ENCODE results near the gene SDHAF3.
"Not testable (repeated sequence)": the region's sequence is repeated elsewhere in the genome, so short reads cannot be mapped to it uniquely, and the experiment has no call there.

Gene SDHAF3

DNA sequence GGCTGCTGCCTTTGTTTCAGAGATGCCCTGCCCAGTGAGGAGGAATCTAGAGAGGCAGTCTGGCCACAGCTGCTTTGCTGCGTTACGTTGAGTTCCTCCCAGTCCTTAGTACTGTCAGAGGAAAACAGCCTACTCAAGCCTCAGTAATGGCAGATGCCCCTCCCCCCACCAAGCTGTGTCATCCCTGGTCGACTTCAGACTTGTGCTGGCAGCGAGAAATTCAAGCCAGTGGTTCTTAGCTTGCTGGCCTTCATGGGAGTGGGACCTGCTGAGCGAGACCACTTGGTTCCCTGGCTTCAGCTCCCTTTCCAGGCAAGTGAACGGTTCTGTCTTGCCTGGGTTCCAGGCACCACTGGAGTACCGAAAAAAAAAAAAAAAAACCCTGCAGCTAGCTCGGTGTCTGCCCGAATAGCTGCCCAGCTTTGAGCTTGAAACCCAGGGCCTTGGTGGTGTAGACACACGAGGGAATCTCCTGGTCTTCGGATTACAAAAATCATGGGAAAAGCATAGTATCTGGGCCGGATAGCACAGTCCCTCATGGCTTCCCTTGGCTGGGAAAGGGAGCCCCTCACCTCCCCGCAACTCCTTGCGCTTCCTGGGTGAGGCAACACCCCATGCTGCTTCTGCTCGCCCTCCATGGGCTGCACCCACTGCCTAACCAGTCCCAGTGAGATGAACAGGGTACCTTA lies 9.1 kb downstream of the SDHAF3 start:
- no peak for DNase-seq (ENCODE audit: low spot score)

DNA sequence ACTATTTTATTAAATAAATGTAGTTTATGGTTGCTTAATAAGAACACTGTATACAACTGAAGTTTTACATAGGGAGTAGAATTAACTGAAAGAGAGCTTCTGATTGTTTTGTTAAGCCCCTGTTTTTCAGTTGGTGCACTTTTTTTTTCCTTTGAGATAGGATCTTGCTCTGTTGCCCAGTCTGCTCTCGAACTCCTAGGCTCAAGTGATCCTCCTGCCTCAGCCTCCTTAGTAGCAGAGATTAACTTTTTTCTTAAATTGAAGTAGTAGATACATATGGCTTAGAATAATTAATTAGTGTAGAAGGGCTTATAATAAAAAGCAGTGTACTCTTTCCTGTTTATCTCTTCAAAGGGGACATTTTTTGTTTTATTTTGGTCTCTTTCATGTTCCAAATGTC lies 11.2 kb downstream of the SDHAF3 start:
- DNase-seq (ENCODE audit: low spot score), result no peak

GRCh38 chr7:97130417-97131139 lies 13.1 kb downstream of the SDHAF3 start:
- no peak for DNase-seq (ENCODE audit: low spot score)

- no peak for DNase-seq (ENCODE audit: low spot score)
These were observed 15.7 kb downstream of the SDHAF3 start for GRCh38 chr7:97133159-97133558.

DNA sequence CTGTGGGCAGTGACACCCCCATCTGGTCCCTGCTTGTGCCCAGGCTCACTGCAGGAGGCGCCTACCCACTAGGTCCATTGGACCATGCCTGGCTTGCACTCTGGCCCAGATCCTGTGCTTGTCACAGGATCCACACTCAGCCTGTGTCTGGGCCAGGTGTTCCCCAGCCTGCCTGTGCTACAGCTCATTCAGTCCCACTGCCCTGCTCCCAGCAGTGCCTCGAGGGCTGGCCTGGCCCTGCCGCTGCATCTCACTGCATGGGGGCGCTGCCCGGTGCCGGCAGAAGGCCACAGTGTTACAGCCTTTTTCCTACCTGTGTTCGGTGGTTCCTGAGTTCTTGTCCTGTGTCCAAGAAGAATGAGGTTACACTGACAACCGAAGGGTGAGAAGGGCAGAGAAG lies 21.3 kb downstream of the SDHAF3 start:
- DNase-seq (ENCODE audit: low spot score), result no peak

DNA sequence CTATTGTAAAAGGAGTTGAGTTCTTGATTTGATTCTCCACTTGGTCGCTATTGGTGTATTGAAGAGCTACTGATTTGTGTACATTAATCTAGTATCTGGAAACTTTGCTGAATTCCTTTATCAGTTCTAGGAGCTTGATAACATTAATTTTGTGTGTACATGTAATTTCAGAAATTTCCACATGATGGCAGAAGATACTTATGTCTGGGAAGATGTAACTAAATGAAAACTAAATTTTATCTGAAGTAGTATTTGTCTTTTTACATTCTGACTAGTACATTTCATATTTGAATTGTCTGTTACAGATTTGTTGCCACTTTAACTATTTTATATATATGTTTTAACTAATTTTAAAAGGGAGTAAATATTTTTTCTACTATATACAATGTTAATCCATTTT lies 27.6 kb downstream of the SDHAF3 start:
- DNase-seq (ENCODE audit: low spot score), result no peak

- DNase-seq (ENCODE audit: low spot score), result no peak
These were observed 32.3 kb downstream of the SDHAF3 start for GRCh38 chr7:97149843-97150242.

DNA sequence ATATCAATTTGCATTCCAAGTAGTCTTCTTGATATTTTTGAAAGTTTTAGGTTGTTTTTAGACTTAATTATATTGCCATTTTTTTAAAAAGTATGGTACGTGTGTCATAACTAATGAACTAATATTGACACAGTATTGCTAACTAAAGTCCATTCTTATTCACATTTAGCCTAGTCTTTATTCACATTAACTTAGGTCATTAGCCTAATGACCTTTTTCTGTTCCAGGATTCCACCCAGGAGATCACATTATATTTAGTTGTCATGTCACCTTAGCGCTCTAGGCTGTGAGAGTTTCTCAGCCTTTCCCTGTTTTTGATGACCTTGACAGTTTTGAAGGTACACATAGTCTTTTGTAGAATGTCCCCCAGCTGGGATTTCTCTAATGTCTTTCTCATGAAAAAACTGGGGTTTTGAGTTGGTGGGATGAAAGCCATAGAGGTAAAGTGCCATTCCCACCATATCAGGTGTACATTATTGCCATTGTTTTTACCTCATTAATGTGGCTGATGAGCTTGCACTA lies 38.5 kb downstream of the SDHAF3 start:
- no peak for DNase-seq (ENCODE audit: low spot score)

GRCh38 chr7:97159984-97160383 lies 42.5 kb downstream of the SDHAF3 start:
- DNase-seq (ENCODE audit: low spot score), result not testable (repeated sequence)

GRCh38 chr7:97161609-97162008 lies 44.1 kb downstream of the SDHAF3 start:
- DNase-seq (ENCODE audit: low spot score), result not testable (repeated sequence)

- DNase-seq (ENCODE audit: low spot score), result no peak
These were observed 48.8 kb downstream of the SDHAF3 start for GRCh38 chr7:97166308-97166707.

DNA sequence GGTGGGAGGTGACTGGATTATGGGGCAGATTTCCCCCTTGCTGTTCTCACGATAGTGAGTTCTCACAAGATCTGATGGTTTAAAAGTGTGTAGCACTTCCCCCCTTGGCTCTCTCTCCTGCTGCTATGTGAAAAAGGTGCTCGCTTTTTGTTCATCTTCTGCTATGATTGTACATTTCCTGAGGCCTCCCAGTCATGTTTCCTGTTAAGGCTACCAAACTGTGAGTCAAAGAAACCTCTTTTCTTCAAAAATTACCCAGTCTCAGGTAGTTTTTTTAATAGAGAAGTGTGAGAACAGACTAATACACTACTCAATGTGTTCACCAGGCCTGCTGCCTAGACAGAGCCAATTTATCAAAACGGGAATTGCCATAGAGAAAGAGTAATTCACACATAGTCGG lies 49.7 kb downstream of the SDHAF3 start:
- DNase-seq (ENCODE audit: low spot score), result no peak

DNA sequence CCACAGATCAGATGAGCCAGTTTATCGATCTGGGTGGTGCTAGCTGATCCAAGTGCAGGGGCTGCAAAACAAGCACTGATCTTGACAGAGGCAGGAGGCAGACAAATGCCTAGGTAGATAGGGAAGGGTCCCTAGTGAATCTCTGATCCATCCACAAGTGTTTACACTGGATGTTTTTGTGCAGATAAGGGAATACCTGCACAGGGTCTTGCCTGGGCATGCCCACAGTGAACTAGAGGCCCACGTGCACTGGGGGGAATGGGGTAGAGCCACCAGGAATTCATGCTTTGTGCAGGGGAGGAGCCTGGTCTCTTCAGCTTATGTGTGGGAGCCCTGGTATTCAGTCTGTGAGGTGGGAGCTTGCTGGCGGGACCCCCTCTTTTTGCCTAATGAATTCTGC lies 50.3 kb downstream of the SDHAF3 start:
- DNase-seq (ENCODE audit: low spot score), result no peak

- DNase-seq (ENCODE audit: low spot score), result no peak
These were observed 56.8 kb downstream of the SDHAF3 start for GRCh38 chr7:97174303-97174702.

- peak; percentile 64 for DNase-seq (ENCODE audit: low spot score)
These were observed 62.1 kb downstream of the SDHAF3 start for GRCh38 chr7:97179454-97180104.

GRCh38 chr7:97187067-97187466 lies 69.6 kb downstream of the SDHAF3 start:
- DNase-seq (ENCODE audit: low spot score), result no peak

GRCh38 chr7:97196174-97196573 lies 78.7 kb downstream of the SDHAF3 start:
- DNase-seq (ENCODE audit: low spot score), result not testable (repeated sequence)

DNA sequence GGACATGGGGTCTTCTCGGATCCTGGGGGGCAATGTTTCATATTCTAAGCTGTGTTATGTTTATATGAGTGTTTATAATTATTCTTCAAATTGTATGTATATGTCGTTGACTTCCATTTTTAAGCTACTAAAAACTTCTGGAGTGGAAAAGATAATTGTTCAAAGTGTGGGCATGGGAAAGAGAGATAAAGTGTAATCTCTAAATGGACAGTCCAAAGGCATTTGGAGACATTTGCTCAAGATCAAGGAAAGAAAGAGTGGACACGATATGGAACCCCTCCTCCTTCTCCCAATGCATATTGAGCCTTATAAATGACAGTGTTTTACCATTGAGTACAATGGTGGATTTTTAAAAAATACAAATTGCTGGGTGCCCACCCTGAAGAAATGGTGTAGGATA lies 81.1 kb downstream of the SDHAF3 start:
- DNase-seq (ENCODE audit: low spot score), result no peak

GRCh38 chr7:97200018-97200417 lies 82.5 kb downstream of the SDHAF3 start:
- no peak for DNase-seq (ENCODE audit: low spot score)

- DNase-seq (ENCODE audit: low spot score), result no peak
These were observed 86.5 kb downstream of the SDHAF3 start for GRCh38 chr7:97203957-97204356.

DNA sequence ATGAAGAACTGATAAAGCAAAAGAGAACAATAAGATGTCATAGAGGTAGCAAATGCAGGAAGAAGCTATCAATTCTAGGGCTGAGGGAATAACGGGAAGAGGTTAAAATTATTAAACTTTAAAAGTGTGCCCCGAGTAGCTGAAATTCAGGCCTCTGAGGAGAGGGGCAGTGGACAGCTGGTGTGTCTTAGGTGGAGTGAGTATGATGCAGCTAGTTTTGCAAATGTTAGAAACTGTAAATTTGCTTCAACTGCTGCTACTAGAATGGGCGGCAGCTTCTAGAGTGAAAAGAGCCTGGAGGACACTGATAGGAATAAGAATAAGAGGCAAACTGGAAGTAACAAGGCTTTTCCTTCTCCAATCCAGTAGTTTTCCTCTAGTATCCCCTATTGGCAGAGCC lies 87.3 kb downstream of the SDHAF3 start:
- no peak for DNase-seq (ENCODE audit: low spot score)

DNA sequence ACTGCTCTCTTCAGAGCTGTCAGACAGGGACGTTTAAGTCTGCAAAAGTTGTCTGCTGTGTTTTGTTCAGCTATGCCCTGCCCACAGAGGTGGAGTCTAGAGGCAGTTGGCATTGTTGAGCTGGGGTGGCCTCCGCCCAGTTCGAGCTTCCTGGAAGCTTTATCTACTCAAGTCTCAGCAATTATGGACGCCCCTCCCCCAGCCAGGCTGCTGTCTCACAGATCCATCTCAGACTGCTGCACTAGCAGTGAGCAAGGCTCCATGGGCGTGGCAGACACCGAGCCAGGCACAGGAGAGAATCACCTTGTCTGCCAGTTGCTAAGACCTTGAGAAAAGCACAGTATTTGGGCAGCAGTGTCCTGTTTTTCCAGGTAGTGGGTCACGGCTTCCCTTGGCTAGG lies 98.1 kb downstream of the SDHAF3 start:
- no peak for DNase-seq (ENCODE audit: low spot score)

- DNase-seq (ENCODE audit: low spot score), result no peak
These were observed 101.3 kb downstream of the SDHAF3 start for GRCh38 chr7:97218767-97219166.

Data from HuH-7 (cell line).